Measurements from ENCODE around the gene CLEC4G.

Gene CLEC4G

GRCh38 chr19:7722231-7722651 lies 9.7 kb downstream of the CLEC4G start:
- no peak for DNase-seq (ENCODE audit: low read depth)

- DNase-seq (ENCODE audit: low read depth): no peak
Observed at GRCh38 chr19:7720351-7720750, 11.6 kb downstream of the CLEC4G start.

GRCh38 chr19:7718668-7719067 lies 13.2 kb downstream of the CLEC4G start:
- DNase-seq (ENCODE audit: low read depth): no peak

GRCh38 chr19:7716762-7717161 lies 15.1 kb downstream of the CLEC4G start:
- no peak for DNase-seq (ENCODE audit: low read depth)

GRCh38 chr19:7715671-7716070 lies 16.2 kb downstream of the CLEC4G start:
- no peak for DNase-seq (ENCODE audit: low read depth)

GRCh38 chr19:7710616-7711015 lies 21.3 kb downstream of the CLEC4G start:
- no peak for DNase-seq (ENCODE audit: low read depth)

GRCh38 chr19:7709932-7710460 lies 21.9 kb downstream of the CLEC4G start:
- DNase-seq (ENCODE audit: low read depth): no peak

GRCh38 chr19:7706955-7707456 lies 24.9 kb downstream of the CLEC4G start:
- DNase-seq (ENCODE audit: low read depth): no peak

- no peak for DNase-seq (ENCODE audit: low read depth)
Observed at GRCh38 chr19:7706188-7706954, 25.5 kb downstream of the CLEC4G start.

- DNase-seq (ENCODE audit: low read depth): no peak
Observed at GRCh38 chr19:7705387-7706187, 26.3 kb downstream of the CLEC4G start.

GRCh38 chr19:7704280-7705060 lies 27.4 kb downstream of the CLEC4G start:
- DNase-seq (ENCODE audit: low read depth): no peak

GRCh38 chr19:7703332-7703731 lies 28.6 kb downstream of the CLEC4G start:
- no peak for DNase-seq (ENCODE audit: low read depth)

- no peak for DNase-seq (ENCODE audit: low read depth)
Observed at GRCh38 chr19:7701654-7702457, 30.1 kb downstream of the CLEC4G start, which contains the start of gene FCER2. TSS of gene FCER2 (minus strand) at chr19:7702131. CDS start at chr19:7699760, 2,371 bp downstream.

GRCh38 chr19:7701049-7701653 lies 30.8 kb downstream of the CLEC4G start:
- DNase-seq (ENCODE audit: low read depth): no peak

- no peak for DNase-seq (ENCODE audit: low read depth)
Observed at GRCh38 chr19:7699417-7700401, 32.2 kb downstream of the CLEC4G start.

- no peak for DNase-seq (ENCODE audit: low read depth)
Observed at GRCh38 chr19:7699003-7699402, 32.9 kb downstream of the CLEC4G start.

- DNase-seq (ENCODE audit: low read depth): no peak
Observed at GRCh38 chr19:7698583-7698982, 33.3 kb downstream of the CLEC4G start.

- no peak for DNase-seq (ENCODE audit: low read depth)
Observed at GRCh38 chr19:7697721-7698287, 34.1 kb downstream of the CLEC4G start.

- no peak for DNase-seq (ENCODE audit: low read depth)
Observed at GRCh38 chr19:7694499-7694898, 37.4 kb downstream of the CLEC4G start.
